Astrocyte of the cerebellum (primary cell): Measurements from ENCODE around the gene PFKFB4.
"Not testable (repeated sequence)": the region's sequence is repeated elsewhere in the genome, so short reads cannot be mapped to it uniquely, and the experiment has no call there.

Experiments
- DNase-seq: peaks from one replicate; pipeline ENCODE4 v3.0.0-alpha.2; 2011; ENCODE audit warnings: low read depth
- H3K4me3 ChIP-seq: 2 replicates; pipeline ENCODE4 v1.5.1; 2011; ENCODE audit warnings: mild to moderate bottlenecking, low read depth, low read length, moderate library complexity
- in situ Hi-C: cut with HindIII; loops from 2 replicates; pipeline ENCODE4 v1.10.0; 2017; ENCODE audit warnings: low sequenced_read_pairs
- TF ChIP-seq, protein P1 (sequence below): IDR thresholded peaks from 2 replicates; pipeline ENCODE4 v1.5.1; 2012; ENCODE audit warnings: low read length, low read depth, moderate library complexity, mild to moderate bottlenecking; ENCODE audit errors: missing control alignments

The PFKFB4 gene

GRCh38 chr3:48536785-48537184 is 19.8 kb downstream of the PFKFB4 start:
- DNase-seq, result no peak
- TF ChIP-seq, protein P1, sequence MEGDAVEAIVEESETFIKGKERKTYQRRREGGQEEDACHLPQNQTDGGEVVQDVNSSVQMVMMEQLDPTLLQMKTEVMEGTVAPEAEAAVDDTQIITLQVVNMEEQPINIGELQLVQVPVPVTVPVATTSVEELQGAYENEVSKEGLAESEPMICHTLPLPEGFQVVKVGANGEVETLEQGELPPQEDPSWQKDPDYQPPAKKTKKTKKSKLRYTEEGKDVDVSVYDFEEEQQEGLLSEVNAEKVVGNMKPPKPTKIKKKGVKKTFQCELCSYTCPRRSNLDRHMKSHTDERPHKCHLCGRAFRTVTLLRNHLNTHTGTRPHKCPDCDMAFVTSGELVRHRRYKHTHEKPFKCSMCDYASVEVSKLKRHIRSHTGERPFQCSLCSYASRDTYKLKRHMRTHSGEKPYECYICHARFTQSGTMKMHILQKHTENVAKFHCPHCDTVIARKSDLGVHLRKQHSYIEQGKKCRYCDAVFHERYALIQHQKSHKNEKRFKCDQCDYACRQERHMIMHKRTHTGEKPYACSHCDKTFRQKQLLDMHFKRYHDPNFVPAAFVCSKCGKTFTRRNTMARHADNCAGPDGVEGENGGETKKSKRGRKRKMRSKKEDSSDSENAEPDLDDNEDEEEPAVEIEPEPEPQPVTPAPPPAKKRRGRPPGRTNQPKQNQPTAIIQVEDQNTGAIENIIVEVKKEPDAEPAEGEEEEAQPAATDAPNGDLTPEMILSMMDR, result no peak
- in situ Hi-C loops, result no loop called here
- no peak overlapping the region for H3K4me3 ChIP-seq

DNA sequence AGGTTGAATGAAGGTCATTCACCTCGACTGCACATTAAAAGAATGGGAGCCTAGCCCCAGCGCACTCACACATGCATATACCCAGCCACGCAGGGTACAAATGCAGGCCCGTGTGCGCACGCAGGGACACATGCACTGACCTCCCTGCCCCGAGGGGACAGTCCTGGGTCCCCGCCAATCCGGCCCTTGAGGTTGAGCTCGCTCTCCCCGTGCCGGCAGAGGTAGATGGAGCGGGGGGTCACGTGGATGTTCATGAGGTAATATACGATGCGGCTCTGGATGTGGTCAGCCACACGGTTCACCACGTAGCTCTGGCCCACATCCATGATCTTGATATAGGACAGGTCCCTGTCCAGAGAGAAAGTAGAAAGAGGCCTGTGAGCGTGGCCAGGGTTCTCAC is 20.5 kb downstream of the PFKFB4 start:
- TF ChIP-seq, protein P1, result no peak
- in situ Hi-C loops, result no loop called here
- DNase-seq, result no peak
- H3K4me3 ChIP-seq, result no peak overlapping the region

DNA sequence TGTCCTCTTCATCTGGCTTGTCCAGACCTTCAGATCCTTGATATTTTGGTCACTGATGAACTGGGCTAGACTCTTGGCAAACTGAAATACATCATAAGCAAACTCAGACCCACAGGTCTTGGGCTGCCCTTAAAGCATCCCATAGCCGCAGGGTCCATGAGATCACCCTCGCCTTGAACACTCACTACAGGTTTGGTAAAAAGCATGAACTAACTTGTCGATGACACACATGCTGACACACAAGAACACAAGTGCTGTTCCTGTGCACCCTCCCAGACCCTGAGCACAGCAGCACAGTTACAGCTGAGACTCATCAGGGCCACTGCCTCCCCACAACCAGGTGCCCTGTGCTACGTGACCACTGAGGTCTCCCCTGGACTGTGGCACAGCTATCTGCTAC is 21.0 kb downstream of the PFKFB4 start:
- H3K4me3 ChIP-seq, result no peak overlapping the region
- in situ Hi-C loops, result no loop called here
- TF ChIP-seq, protein P1, result no peak
- DNase-seq, result no peak

- no peak for DNase-seq
- H3K4me3 ChIP-seq, result no peak overlapping the region
- TF ChIP-seq, protein P1, result no peak
- in situ Hi-C loops, result no loop called here
These were observed 23.6 kb downstream of the PFKFB4 start for GRCh38 chr3:48532977-48533337.

- no peak overlapping the region for H3K4me3 ChIP-seq
- TF ChIP-seq, protein P1, result no peak
- in situ Hi-C loops, result no loop called here
- DNase-seq, result no peak
These were observed 24.2 kb downstream of the PFKFB4 start for GRCh38 chr3:48532271-48532976.

GRCh38 chr3:48530701-48531100 is 25.9 kb downstream of the PFKFB4 start:
- DNase-seq, H3K4me3 ChIP-seq, in situ Hi-C loops: not testable (repeated sequence)

DNA sequence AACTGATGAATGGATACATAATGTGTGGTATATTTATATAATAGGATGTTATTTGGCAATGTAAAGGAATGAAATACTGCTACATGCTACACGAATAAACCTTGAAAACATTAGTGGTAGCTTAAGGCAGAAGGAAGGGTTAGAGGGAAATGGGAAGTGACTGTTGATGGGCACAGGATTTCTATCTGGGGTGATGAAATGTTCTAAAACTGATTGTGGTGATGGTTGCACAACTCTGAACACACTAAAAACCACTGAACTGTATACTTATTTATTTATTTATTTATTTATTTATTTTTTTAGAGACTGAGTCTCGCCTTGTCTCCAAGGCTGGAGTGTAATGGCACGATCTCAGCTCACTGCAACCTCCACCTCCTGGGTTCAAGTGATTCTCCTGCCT is 27.8 kb downstream of the PFKFB4 start:
- H3K4me3 ChIP-seq, result no peak overlapping the region

More for the DNA sequence above, 27.8 kb downstream of the PFKFB4 start:
- TF ChIP-seq, protein P1, result no peak
- in situ Hi-C loops, result no loop called here
- no peak for DNase-seq
